Neural progenitor cell (in vitro differentiated cells): ENCODE measurements around the gene PACSIN2.

ENCODE experiments used
- CTCF ChIP-seq: fragments of 200-600 bp; sonication (generic); IDR thresholded peaks from 2 replicates; pipeline ENCODE4 v1.5.1; 2017; ENCODE audit warnings: antibody characterized with exemption, mild to moderate bottlenecking
- EZH2 ChIP-seq: fragments of 200-600 bp; sonication (generic); IDR thresholded peaks from 2 replicates; pipeline ENCODE4 v1.6.1; 2017; ENCODE audit warnings: antibody characterized with exemption, mild to moderate bottlenecking, moderate library complexity
- EZH2phosphoT487 ChIP-seq: fragments of 200-600 bp; sonication (generic); IDR thresholded peaks from 2 replicates; pipeline ENCODE4 v1.6.1; 2017; ENCODE audit warnings: antibody characterized with exemption

- TF ChIP-seq CTCF = no peak
- no peak for TF ChIP-seq EZH2
- no peak for TF ChIP-seq EZH2phosphoT487
Observed at GRCh38 chr22:42895087-42895486, 119.9 kb downstream of the PACSIN2 start.
